NB4 (cell line): Measurements from ENCODE around the gene POLR3B.

Experiments
- MAX ChIP-seq: IDR thresholded peaks from 2 replicates; pipeline ENCODE4 v1.6.1; 2011; ENCODE audit warnings: low read depth, low read length
- MYC ChIP-seq: IDR thresholded peaks from 2 replicates; pipeline ENCODE4 v1.6.1; 2011; ENCODE audit warnings: low read depth, low read length
- POLR2A ChIP-seq: IDR thresholded peaks from 2 replicates; pipeline ENCODE4 v1.6.1; 2011; ENCODE audit warnings: mild to moderate bottlenecking; ENCODE audit not compliant: insufficient read length; ENCODE audit errors: extremely low read depth
- TF ChIP-seq, protein P1 (sequence below): IDR thresholded peaks from one replicate; pipeline ENCODE4 v1.5.1; 2012; ENCODE audit warnings: low read depth, low read length

GRCh38 chr12:106452309-106452708 is 94.8 kb downstream of the POLR3B start:
- TF ChIP-seq, protein P1, sequence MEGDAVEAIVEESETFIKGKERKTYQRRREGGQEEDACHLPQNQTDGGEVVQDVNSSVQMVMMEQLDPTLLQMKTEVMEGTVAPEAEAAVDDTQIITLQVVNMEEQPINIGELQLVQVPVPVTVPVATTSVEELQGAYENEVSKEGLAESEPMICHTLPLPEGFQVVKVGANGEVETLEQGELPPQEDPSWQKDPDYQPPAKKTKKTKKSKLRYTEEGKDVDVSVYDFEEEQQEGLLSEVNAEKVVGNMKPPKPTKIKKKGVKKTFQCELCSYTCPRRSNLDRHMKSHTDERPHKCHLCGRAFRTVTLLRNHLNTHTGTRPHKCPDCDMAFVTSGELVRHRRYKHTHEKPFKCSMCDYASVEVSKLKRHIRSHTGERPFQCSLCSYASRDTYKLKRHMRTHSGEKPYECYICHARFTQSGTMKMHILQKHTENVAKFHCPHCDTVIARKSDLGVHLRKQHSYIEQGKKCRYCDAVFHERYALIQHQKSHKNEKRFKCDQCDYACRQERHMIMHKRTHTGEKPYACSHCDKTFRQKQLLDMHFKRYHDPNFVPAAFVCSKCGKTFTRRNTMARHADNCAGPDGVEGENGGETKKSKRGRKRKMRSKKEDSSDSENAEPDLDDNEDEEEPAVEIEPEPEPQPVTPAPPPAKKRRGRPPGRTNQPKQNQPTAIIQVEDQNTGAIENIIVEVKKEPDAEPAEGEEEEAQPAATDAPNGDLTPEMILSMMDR, result no peak
- TF ChIP-seq MAX (no peak), POLR2A (no peak), MYC (no peak)
